T-helper 1 cell treated with Interleukin-12 subunit alpha and Interleukin-12 subunit beta and Interleukin-4 antibody, amounts not matched to agents 30 μg/mL and 1 μg/mL, for 36 hours (primary cell): ENCODE measurements around the gene BUD23.

Experiments used
- H3K27ac Mint-ChIP-seq: one replicate; pipeline ENCODE4 v1.8.0; 2021; ENCODE audit warnings: mild to moderate bottlenecking, mixed read lengths
- H3K27me3 Mint-ChIP-seq: one replicate; pipeline ENCODE4 v1.8.0; 2021; ENCODE audit warnings: low read depth, mixed read lengths
- H3K36me3 Mint-ChIP-seq: one replicate; pipeline ENCODE4 v1.8.0; 2021; ENCODE audit warnings: low read depth, mixed read lengths
- H3K4me1 Mint-ChIP-seq: one replicate; pipeline ENCODE4 v1.8.0; 2021; ENCODE audit warnings: low read depth, mixed read lengths
- H3K4me3 Mint-ChIP-seq: one replicate; pipeline ENCODE4 v1.8.0; 2021; ENCODE audit warnings: mild to moderate bottlenecking, moderate library complexity, mixed read lengths
- H3K9me3 Mint-ChIP-seq: one replicate; pipeline ENCODE4 v1.8.0; 2021; ENCODE audit warnings: mixed read lengths

The BUD23 gene

GRCh38 chr7:73746378-73746777, 63.0 kb downstream of the BUD23 start:
- H3K4me1 Mint-ChIP-seq: no peaks in the 10 kb centered on the region
- H3K4me3 Mint-ChIP-seq: no peak overlapping the region
- H3K27ac Mint-ChIP-seq: no peak overlapping the region
- H3K36me3 Mint-ChIP-seq: no peaks in the 10 kb centered on the region
- no peaks in the 10 kb centered on the region for H3K9me3 Mint-ChIP-seq
- H3K27me3 Mint-ChIP-seq: peaks cover 10% of the 10 kb centered on the region
